Right lobe of liver (tissue), 4 donors: Measurements from ENCODE around the gene PCK1.

ENCODE experiments used
- POLR2A ChIP-seq: fragments of 450-650 bp; IDR thresholded peaks from one replicate; pipeline ENCODE4 v1.6.1; 2017; ENCODE audit warnings: antibody characterized with exemption, mild to moderate bottlenecking
- TF ChIP-seq, protein P1 (sequence below), 4 donors: fragments of 200-600 bp in 3 of 4; fragments of 450-650 bp in 1 of 4; IDR thresholded peaks; one replicate each; pipeline versions ENCODE4 v1.5.1 to v1.8.0; 2016 to 2022; ENCODE audit warnings: antibody characterized with exemption in 4 of 4, mild to moderate bottlenecking in 2 of 4
- donor health status: DM: no; HTN: no; CAD: no.
- donor health status: DM: no; HTN: no; CAD: no.
- donor health status: DM: no; HTN: yes; CAD: no.

DNA sequence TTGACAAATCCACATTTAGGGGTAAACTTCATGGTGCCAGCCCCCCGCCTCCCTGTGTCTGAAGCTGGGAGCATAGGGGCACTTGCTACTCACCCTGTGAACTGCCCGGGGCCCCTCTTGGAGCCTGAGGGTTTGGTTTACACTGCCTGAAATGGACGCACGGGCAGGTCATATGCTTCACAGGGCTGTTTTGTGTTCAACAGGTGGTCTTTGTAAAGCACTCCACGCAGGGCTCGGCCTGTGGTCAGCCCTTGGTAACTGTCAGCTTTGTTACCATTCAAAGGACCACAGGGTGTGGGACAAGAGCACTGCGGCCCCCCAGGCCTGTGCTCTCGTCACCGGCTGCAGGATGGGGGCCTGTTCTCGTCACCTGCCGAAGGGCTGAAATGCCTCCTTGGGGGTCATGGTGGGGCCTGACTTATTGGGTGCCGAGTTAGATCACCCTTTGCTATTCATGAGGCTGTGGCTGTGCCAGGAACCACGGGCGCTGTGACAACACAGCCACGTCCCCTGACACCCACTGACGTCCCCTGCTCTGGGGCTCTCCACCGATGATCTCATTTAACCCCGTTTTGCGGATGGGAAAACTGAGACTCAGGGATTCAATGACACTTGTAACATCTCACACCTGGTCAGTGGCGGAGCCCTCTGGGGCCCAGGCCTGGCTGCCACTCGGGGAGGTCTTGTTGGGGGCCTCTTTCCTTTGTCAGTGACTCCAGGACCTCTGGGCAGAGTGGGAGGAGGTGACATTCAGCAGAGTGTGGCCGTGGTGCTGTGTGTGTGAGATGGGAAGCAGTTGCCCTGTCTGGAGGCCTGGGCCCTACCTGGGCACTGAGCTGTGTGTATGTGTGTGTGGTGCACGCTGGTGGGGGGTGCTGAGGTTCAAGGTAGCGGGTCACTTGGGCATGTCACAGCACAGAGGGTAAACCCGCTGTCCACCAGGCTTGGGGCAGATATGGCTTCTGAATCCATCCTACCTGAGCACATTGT is 34.4 kb downstream of the PCK1 start:
- TF ChIP-seq, protein P1, sequence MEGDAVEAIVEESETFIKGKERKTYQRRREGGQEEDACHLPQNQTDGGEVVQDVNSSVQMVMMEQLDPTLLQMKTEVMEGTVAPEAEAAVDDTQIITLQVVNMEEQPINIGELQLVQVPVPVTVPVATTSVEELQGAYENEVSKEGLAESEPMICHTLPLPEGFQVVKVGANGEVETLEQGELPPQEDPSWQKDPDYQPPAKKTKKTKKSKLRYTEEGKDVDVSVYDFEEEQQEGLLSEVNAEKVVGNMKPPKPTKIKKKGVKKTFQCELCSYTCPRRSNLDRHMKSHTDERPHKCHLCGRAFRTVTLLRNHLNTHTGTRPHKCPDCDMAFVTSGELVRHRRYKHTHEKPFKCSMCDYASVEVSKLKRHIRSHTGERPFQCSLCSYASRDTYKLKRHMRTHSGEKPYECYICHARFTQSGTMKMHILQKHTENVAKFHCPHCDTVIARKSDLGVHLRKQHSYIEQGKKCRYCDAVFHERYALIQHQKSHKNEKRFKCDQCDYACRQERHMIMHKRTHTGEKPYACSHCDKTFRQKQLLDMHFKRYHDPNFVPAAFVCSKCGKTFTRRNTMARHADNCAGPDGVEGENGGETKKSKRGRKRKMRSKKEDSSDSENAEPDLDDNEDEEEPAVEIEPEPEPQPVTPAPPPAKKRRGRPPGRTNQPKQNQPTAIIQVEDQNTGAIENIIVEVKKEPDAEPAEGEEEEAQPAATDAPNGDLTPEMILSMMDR (IDR thresholded peaks at IDR 0.05): no peak
- TF ChIP-seq POLR2A: no peak
